GM21390 (cell line): ENCODE data around the gene ICOSLG.
"Not testable (repeated sequence)": the region's sequence is repeated elsewhere in the genome, so short reads cannot be mapped to it uniquely, and the experiment has no call there.

Source experiments
- ATAC-seq: cut with Tn5 transposase; IDR thresholded peaks from one replicate; pipeline ENCODE4 v1.9.1; 2021; ENCODE audit not compliant: unreplicated experiment

The ICOSLG gene

DNA sequence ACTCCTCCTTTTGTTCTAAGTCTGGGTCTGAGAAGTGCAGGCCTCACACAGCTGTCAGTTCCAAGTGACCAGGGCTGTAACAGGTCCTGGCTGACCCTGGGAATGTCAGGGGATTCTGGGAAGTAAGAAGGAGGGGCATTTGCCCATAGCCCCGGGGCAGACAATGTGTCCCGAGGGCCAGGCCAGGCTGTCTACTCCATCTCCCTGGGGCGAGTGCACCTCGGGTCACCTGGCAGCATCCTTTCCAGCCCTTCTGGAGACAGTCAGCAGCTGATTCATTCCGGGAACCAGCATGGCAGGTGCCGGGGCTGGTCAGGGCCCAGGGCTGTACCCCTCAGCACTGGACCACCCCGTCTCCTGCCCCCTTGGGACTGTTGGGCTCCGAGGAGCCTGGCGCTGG, 13.1 kb downstream of the ICOSLG start:
- ATAC-seq, result not testable (repeated sequence)

DNA sequence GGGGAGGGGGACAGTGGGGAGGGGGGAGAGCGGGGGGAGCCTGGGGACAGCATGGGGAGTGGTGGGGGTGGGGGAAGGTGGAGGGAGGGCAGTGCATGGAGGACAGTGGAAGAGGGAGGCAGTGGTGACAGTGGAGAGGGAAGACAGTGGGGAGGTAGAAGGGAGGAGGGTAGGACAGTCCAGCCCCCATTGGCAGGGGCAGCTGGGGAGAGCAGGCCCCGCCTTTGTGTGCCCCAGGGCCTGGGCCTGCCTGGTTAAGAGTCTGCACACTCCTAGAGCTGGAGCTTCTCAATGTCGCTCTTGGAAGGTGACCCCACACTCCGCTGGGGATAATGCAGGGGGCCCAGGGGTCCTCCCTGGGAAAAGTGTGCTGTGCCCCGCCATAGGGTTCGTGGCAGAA, 15.1 kb downstream of the ICOSLG start:
- ATAC-seq, result not testable (repeated sequence)

DNA sequence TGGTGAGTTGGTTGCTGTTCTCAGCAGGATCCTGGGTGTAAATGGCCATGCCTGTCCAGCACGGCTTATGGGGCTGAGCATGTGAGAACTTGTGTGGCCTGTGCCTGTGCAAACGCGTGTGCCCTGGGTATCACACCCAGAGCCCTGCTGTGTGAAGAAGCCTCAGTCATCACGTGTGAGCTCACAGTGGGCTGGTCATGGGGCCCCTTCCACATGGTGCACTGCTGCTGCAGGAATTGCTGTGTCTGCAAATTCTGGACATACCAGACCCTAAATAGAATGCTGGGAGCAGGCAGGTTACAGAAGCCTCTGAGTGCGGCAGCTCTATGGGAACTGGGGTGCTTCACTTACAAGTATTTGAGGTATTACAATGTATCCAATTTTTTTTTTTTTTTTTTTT, 17.4 kb downstream of the ICOSLG start:
- ATAC-seq, result not testable (repeated sequence)

DNA sequence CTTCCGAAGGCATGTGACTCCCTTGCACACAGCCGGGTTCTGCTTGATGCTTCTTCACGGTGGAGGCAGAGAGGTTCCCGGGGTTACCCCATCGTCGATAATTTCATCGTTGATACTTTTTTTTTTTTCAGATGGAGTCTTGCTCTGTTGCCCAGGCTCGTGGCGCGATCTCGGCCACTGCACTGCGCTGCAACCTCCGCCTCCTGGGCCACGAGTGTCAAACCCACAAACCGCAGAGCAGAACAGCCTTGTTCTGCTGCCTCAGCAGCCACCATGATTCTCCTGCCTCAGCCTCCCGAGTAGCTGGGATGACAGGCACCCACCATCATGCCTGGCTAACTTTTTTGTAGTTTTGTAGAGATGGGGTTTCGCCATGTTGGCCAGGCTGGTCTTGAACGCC, 20.1 kb downstream of the ICOSLG start:
- not testable (repeated sequence) for ATAC-seq

DNA sequence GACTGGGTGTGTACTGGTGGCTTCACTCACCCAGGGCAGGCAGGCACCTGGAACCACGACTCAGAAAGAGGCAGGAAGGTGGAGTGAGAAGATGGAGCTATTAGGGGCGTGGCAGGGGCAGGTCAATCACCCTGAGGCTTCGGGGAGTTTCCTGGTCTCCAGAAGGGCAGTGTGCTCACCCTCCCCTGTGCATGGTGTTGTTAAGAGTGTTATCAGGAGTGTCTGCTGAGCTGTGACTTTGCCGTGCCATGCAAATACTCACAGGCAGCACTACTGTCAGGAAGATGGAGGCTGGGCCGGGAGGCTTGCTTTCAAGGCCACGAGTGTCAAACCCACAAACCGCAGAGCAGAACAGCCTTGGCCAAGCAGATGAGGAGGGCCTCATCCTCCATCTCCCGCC, 22.3 kb downstream of the ICOSLG start:
- ATAC-seq, result not testable (repeated sequence)

DNA sequence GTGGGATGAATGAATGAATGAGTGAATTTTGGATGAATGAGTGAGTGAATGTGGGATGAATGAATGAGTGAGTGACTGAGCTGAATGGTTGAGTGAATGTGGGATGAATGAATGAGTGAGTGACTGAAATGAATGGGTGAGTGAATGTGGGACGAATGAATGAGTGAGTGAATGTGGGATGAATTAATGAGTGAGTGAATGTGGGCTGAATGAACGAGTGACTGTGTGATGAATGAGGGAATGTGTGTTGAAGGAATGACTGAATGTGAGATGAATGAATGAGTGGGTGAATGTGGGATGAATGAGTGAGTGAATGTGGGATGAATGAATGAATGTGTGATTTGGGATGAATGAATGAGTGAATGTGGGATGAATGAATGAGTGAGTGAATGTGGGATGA, 28.8 kb downstream of the ICOSLG start:
- not testable (repeated sequence) for ATAC-seq

DNA sequence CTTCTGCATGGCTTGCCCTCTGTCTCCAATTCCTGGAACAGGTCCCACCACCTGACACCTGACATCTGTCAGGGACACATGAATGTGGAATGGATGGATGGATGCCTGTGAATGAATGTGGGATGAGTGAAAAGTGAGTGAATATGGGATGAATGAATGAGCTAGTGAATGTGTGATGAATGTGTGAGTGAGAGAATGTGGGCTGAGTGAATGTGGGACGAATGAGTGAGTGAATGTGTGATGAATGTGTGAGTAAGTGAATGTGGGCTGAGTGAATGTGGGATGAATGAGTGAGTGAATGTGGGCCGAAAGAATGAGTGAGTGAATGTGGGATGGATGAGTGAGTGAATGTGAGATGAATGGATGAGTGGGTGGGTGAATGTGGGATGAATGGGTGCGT, 29.2 kb downstream of the ICOSLG start:
- not testable (repeated sequence) for ATAC-seq

DNA sequence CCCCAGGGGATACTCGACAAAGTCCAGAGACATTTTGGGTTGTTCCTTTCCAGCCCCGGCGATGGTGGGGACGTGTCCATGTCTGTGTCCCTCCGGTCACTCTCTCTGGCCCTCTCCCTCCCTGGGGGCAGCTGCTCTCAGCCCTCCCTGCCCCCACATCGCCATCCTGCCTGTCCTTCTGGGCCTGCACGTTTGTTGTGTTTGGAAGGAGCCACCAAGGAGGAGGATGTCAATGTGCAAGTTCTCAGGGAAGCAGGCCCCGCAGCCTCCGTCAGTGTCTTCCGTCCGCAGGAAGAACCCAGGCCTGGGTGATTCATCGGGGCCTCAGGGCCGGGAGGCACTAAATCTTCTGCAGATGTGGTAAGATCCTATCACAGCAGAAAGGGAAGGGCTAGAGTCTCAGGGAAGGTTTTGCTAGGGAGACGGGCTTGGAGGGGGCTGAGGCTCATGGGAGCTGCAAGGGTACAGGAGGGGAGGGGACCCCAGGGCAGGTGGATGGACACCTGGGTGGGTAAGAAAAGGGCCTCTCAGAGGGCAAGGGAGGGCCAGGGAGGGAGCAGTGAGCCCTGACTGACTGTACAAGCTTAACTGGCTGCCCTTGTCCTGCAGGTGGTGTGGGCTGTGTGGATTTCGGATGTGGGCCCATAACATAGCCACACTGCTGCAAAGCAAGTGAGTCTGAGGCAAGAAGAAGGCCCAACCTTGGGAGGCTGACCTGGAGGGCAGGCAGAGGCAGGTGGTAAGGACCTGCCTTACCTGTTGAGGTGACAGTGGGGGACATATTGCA, 32.7 kb downstream of the ICOSLG start:
- not testable (repeated sequence) for ATAC-seq

DNA sequence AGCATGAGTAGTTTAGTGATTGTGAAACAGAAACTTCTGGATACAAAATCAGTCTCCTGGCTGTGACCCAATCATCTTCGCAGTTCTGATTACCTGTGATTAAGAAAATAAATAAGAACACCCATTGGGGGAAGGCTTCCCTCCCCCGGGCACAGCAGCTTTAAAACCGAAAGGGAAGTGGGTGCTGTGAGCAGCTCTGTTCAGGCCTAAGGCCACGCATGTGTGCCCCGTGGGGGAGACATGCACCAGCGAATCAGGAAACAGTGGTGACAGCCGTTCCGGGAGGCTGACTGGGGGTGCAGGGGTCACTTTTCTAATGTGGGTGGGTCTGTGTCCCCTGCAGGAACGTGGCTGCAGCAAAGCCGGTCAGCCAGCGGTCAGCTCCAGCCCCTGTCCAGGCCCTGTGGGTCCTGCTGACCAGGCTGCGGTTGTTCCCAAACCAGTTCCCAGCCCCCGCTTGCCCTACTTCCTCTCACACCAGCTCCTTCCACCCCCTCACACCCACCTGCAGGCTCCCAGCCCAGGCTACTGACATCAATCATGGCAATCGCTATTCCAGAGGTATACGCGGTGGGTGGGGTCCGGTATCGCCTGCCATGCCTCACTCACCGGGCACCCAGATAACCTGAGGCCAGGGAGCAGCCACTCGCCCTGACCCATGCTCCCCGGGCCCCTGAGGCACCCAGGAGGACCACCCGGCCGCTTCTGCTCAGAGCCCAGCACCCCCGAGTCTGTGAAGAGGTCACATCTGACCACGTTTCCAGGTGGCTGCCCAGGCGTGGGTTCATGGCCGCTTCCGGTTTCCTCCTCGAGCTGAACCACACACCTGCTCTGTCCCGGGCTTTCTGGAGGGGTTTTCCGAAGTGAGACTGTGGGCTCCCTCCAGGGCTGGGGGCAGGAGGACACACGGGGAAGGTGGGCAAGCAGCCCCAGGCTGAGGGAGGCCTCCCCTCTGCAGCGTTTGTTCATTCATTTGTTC, 33.8 kb downstream of the ICOSLG start:
- ATAC-seq, result peak; percentile 56

DNA sequence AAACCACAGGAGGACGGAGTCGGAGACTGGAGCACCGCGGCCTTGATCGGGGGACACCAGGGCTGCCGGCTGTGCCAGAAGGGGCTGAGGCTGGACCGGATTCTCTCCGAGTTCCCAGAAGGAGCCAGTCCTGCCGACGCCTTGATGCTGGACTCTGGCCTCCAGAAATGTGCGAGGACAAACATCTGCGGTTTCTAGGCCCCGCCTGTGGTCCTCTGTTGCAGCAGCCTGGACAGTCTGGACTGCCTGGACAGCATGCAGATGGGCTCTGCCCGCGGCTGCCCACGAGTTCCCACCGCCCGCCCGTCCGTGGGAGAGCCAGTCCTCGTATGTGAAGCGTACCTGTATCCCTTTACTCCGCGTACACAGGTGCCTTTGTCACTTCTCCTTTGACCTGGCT, 34.6 kb downstream of the ICOSLG start:
- ATAC-seq, result not testable (repeated sequence)

DNA sequence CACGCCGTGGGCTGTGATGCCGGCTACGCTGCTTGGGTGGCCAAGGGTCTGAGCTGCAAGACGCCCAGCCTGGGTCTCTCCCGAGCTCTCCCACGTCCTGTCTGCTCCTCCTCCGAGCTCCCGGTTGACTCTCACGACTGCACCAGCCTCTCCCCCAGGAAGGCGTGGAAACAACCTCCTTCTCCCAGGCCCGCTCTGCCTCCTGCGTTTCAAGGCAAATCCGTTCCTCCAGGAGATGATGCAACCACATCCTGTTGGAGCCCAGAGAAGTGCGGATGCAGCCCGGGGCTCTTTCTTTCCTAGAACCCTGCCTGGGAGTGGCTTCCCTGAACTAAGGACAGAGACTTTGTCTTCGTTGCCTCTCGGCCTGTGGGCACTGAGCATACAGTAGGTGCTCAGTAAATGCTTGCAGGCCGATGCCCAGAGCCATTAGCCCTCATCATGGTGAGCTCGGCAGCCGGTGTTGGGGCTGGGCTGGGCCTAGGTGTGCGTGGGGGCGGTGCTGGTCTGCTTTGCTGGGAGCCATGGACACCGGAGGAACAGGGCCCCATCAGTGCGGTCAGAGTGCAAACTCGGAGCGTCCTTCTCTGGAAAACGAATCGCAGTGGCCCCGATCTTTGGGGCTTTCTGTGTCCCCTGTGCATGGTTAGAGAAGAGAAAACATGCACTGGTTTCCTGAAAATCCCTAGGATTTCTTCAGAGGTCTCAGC, 38.0 kb downstream of the ICOSLG start:
- not testable (repeated sequence) for ATAC-seq

DNA sequence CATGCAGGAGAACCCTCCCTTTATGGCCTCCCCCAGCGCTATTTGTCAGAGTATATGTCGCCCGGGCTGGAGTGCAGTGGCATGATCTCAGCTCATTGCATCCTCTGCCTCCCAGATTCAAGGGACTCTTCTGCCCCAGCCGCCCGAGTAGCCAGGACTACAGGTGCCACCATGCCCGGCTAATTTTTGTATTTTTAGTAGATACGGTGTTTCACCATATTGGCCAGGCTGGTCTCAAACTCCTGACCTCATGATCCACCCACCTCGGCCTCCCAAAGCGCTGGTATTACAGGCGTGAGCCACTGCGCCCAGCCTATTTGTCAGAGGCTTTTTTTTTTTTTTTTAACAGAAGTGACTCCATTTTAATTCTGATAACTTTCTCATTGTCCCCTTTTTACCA, 40.7 kb downstream of the ICOSLG start:
- ATAC-seq, result not testable (repeated sequence)

DNA sequence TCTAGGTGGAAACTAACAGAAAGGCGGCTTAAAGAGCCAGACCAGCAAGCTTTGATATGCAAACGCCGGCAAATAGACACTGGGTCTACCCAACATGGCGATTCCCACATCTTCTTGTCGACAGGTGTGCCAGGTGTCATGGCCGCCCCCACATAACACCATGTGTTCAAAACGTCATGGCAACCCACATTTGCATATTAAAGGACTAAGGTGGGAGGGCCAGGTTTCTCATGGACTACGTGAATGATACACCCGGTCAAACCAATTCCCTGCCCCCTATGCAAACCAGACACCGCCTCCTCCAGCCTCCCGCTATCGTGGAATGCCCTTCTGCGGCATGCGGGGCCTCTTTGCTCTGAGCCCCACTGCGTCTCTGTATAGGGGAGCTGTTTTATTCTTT, 41.3 kb downstream of the ICOSLG start:
- no peak for ATAC-seq

DNA sequence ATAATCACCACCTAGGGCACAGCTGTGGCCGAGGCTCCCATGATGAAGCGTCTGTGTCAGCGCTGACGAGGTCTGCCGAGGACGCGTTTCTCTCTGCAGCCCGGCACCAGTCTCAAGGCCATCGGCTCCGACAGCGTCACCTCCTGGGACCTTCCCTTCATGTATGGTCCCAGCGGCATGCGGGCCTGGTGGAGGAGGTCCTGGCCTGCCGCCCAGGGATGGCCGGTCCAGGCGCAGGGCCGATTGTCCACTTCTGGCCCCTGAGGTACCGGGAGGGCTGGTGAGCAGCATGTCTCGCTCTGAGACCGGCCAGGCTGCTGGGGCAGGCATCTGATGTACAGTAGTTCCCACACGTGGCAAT, 43.6 kb downstream of the ICOSLG start:
- ATAC-seq, result not testable (repeated sequence)

DNA sequence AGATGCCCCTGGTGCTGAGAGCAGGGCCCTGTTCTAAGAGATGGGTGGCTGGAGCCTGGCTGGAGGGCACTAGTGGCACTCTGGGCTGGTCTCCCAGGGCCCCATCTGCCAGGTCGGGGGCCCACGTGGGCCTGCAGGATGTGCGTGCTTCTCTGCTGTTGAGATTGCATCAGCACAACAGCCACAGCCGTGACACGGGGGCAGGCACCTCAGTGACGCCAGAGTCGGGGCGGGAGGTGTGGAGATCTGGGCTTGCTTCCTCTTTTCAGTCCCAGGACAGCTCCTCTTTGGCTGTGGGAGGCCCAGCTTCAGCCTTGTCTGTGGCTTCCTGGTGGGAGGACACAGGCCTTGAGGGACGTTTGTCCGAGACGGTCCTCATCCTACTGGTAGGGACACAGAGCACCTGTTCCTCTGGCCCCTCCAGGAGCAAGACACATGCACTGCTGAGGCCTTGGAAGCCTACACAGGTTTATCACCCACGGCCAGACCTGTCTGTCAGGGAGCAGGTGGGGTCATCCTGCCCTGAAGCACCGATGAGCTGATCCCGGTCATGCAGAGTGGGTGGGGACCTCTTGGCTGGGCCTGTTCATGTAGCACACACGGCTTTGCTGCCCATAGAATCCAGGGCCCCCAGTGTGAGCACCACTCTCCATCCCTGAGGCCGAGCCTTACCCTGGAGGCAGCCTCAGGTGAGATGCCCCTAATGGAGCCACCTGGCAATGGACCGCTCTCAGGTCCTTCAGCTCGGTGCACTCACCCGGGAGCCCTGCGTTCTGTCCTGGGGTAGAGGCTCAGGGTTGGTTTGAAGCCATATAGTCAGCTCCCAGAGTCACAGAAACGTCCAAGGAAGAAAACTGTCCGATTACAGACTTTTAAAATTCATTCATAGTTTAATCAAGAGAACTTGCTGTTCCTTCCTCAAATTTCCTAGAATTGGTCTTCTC, 44.3 kb downstream of the ICOSLG start:
- not testable (repeated sequence) for ATAC-seq

DNA sequence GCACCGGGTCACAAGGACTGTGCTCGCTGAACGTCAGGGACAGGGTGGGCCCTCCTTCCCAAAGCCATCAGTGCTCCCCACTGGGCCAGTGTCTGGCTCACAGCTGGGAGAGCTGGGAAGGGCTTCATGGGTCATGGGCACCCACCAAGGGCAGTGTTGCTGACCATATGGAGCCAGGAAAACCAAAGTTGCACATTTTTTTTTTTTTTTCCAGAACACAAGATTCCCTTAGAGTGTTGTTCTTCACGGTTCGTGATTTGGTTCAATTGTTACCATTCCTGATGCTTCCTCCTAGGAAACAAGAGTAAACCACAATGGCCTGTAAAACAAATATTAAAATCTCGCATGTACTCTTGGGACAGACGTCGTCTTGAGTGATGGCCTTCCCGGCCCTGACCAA, 45.9 kb downstream of the ICOSLG start:
- ATAC-seq, result not testable (repeated sequence)

DNA sequence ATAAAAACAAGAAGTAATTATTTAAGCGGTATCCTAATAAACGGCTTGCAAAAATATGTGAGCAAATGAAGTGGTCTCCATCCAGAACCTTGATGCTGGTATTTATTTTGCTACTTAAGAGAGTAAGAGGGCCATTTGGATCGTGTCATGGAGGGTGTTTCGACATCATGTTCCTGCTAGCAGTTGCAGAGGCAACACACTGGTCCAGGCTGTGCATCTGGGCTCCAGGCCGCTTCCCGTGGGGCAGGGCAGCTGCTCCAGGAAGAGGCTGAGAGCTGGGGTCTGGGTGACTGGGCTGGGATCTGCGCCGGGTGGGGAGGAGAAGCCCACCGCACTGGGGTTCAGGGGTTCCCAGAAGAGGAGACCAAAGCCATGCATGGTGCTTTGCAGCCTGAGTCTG, 46.3 kb downstream of the ICOSLG start:
- ATAC-seq, result not testable (repeated sequence)

DNA sequence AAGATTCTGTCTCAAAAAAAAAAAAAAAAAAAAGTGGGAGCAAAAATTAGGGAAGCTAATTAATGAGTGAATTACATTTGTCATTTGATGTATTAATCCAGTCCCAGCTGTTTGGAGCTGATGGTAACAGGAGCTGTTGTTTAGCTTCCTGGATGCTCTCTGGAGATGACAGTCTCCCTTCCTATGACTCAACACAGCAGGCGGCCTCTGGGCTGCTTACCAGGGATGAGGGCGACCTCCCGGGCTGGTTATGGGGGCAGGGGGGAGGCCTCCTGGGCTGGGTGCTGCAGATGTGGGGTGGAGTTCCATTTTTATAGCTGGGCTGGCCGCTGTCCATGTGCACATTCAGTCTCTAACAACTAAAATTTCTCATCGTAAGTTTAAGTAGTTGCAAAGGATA, 47.6 kb downstream of the ICOSLG start:
- not testable (repeated sequence) for ATAC-seq

DNA sequence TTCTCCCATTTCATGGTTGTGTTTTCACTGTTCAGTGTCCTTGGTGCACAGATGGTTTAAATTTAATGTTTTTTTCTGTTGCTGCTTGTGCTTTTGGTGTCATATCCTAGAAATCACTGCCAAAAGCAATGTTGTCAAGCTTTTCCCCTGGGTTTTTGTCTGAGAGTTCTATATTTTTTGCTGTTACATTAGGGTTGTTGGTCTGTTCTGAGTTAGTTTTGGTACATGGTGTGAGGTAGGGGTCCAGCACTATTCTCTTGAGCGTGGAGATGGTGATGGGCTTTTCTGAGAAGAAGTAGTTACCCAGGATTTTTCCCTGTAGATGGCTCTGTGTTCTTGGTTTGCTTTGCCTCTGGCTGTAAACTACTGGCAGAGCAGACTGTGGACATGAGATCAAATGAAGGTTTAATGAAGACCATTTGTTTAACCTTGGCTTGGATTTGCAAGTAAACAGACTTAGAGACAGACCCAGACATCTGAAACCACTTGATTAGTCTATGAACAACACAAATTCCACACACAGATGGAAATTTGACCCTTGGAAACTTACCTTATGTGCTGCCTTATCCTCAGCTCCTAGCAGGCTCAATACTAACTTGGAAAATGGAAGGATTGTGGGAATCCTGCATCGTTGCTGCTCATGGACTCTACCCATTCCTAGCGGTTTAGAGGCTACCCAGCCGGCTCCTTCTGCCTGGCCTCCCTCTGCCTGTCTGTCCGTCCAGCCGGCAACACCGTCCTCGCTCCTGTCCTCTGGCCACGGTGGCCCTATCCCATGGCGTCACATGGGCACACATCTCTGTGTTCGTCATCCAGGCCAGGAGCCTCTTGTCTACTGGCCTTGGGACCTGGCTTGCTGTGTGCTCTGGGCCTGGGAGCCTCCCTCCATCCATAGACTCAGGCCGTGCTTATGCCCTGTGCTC, 50.1 kb downstream of the ICOSLG start:
- ATAC-seq, result not testable (repeated sequence)
